B cell (primary cell): ENCODE measurements around the gene JSRP1. TPM values are rescaled to one million over a fixed set of nuclear protein-coding genes. Genes with fewer than 3 reads are reported as not detected.
A peak's percentile ranks its signal among the peaks of the same experiment; 100 is the strongest.

ENCODE experiments used
- ATAC-seq: fragments of 200-7000 bp; cut with Tn5 transposase; one replicate; pipeline ENCODE4 v1.10.0; 2021; ENCODE audit warnings: low read depth, mild to moderate bottlenecking, moderate number of reproducible peaks, moderate library complexity
- CTCF ChIA-PET: fragments of 350-600 bp; sonication (Branson Sonifier 250); formaldehyde crosslinking; loops from one replicate; lab custom pipeline; 2021; ENCODE audit warnings: antibody characterized with exemption, inconsistent platforms; lab: Charles Lee
- POLR2A ChIA-PET: fragments of 350-600 bp; sonication (Branson Sonifier 250); formaldehyde crosslinking; loops from one replicate; lab custom pipeline; 2021; ENCODE audit warnings: antibody characterized with exemption; lab: Charles Lee
- DNase-seq: peaks from one replicate; pipeline ENCODE4 v3.0.0; 2013
- H2AFZ ChIP-seq: 2 replicates; pipeline ENCODE4 v1.6.1; 2012; ENCODE audit warnings: mild to moderate bottlenecking, low read depth, low read length; ENCODE audit not compliant: insufficient read depth, poor library complexity, severe bottlenecking
- H3K27ac ChIP-seq, 2 donors: 1 replicate in 1 of 2; 2 replicates in 1 of 2; pipeline ENCODE4 v1.5.1; 2012 to 2013; ENCODE audit warnings: low read length in 2 of 2, mild to moderate bottlenecking in 2 of 2, moderate library complexity in 1 of 2
- H3K27me3 ChIP-seq, 4 experiments: fragments of 200-600 bp in 1 of 4; sonication (generic) in 1 of 4; replicated peaks in 1 of 4; 1 replicate in 2 of 4; 2 replicates in 2 of 4; pipeline versions ENCODE4 v1.6.1 to v1.7.0; 2013 to 2016; ENCODE audit warnings: low read length in 3 of 4, mild to moderate bottlenecking in 2 of 4, mixed read lengths in 1 of 4, moderate library complexity in 1 of 4; ENCODE audit not compliant: insufficient read depth in 4 of 4, control insufficient read depth in 3 of 4; ENCODE audit errors: control extremely low read depth in 1 of 4
- H3K36me3 ChIP-seq, 2 experiments: replicated peaks in 1 of 2; 1 replicate in 1 of 2; 2 replicates in 1 of 2; pipeline versions ENCODE4 v1.6.1 to v1.7.1; 2013; ENCODE audit warnings: low read length in 1 of 2; ENCODE audit not compliant: insufficient read depth in 2 of 2, control insufficient read depth in 1 of 2; ENCODE audit errors: control extremely low read depth in 1 of 2, extremely low read depth in 1 of 2
- H3K4me1 ChIP-seq, 2 donors: fragments of 200-600 bp in 1 of 2; sonication (generic) in 1 of 2; 1 replicate in 1 of 2; 2 replicates in 1 of 2; pipeline versions ENCODE4 v1.5.1 to v1.6.1; 2013 to 2017; ENCODE audit warnings: low read length in 2 of 2; ENCODE audit not compliant: control insufficient read depth in 2 of 2, insufficient read depth in 2 of 2
- H3K4me2 ChIP-seq: replicated peaks from 2 replicates; pipeline ENCODE3; 2012; ENCODE audit warnings: mild to moderate bottlenecking, low read depth, low read length; ENCODE audit not compliant: poor library complexity, severe bottlenecking
- H3K4me3 ChIP-seq, 5 experiments: fragments of 200-600 bp in 1 of 5; sonication (generic) in 1 of 5; 1 replicate in 3 of 5; 2 replicates in 2 of 5; pipeline versions ENCODE4 v1.5.1 to v1.7.0; 2011 to 2016; ENCODE audit warnings: low read length in 4 of 5, mild to moderate bottlenecking in 4 of 5, low read depth in 2 of 5, control low read depth in 1 of 5, moderate library complexity in 1 of 5; ENCODE audit not compliant: insufficient read depth in 1 of 5; ENCODE audit errors: control extremely low read depth in 1 of 5, extremely low read depth in 1 of 5
- H3K79me2 ChIP-seq: fragments of 200-600 bp; sonication (generic); one replicate; pipeline ENCODE4 v1.6.0; 2016; ENCODE audit warnings: low read length; ENCODE audit not compliant: control insufficient read depth, insufficient read depth
- H3K9ac ChIP-seq: fragments of 200-600 bp; sonication (generic); 2 replicates; pipeline ENCODE4 v1.6.1; 2017; ENCODE audit warnings: mild to moderate bottlenecking, low read length, moderate library complexity
- H3K9me3 ChIP-seq, 3 donors: one replicate each; pipeline versions ENCODE4 v1.6.1 to v1.7.1; 2013; ENCODE audit warnings: low read length in 2 of 3; ENCODE audit not compliant: control insufficient read depth in 2 of 3, insufficient read depth in 1 of 3; ENCODE audit errors: control extremely low read depth in 1 of 3
- H4K20me1 ChIP-seq: 2 replicates; pipeline ENCODE4 v1.6.0; 2012; ENCODE audit warnings: mild to moderate bottlenecking, low read length; ENCODE audit not compliant: insufficient read depth, control insufficient read depth, poor library complexity, severe bottlenecking
- H3K27ac Mint-ChIP-seq: one replicate; pipeline ENCODE4 v1.8.0; 2021; ENCODE audit warnings: mixed read lengths
- H3K27me3 Mint-ChIP-seq: one replicate; pipeline ENCODE4 v1.8.0; 2021; ENCODE audit warnings: mixed read lengths
- H3K4me1 Mint-ChIP-seq: one replicate; pipeline ENCODE4 v1.8.0; 2021; ENCODE audit warnings: mixed read lengths
- H3K4me3 Mint-ChIP-seq: one replicate; pipeline ENCODE4 v1.8.0; 2021; ENCODE audit warnings: mixed read lengths
- H3K9me3 Mint-ChIP-seq: one replicate; pipeline ENCODE4 v1.8.0; 2022; ENCODE audit warnings: mixed read lengths; ENCODE audit not compliant: insufficient read depth
- CTCF ChIP-seq: fragments of 200-600 bp; IDR thresholded peaks from one replicate; pipeline ENCODE4 v1.8.0; 2022; ENCODE audit warnings: antibody characterized with exemption, mild to moderate bottlenecking
- EZH2 ChIP-seq: IDR thresholded peaks from 2 replicates; pipeline ENCODE4 v1.6.1; 2012; ENCODE audit warnings: borderline replicate concordance, low read depth, mild to moderate bottlenecking, moderate library complexity, low read length; ENCODE audit not compliant: insufficient read depth, poor library complexity, severe bottlenecking
- WGBS: methylation state at CpG from one replicate; pipeline ENCODE4 v1.1.5; 2013; ENCODE audit warnings: missing lambda C conversion rate; ENCODE audit not compliant: insufficient coverage; 5-methylcytosine and 5-hydroxymethylcytosine counted together
- intact Hi-C: fragments of 100-400 bp; cut with micrococcal nuclease; formaldehyde crosslinking; loops from one replicate; pipeline ENCODE4 v1.10.0; 2022
- polyA plus RNA-seq: library from polyadenylated mRNA; depleted of rRNA; stranded (reverse); fragments of >200 nt; gene quantifications from 2 replicates; pipeline ENCODE4 v1.2.3, GENCODE V29; 2012
- total RNA-seq, 2 donors: library from RNA; stranded (reverse); fragments of 120-200 nt in 1 of 2; gene quantifications; 1 replicate in 1 of 2; 2 replicates in 1 of 2; pipeline versions ENCODE4 v1.2.3 to v1.2.4, GENCODE V29; 2013 to 2022

The JSRP1 gene
- total and polyA plus RNA-seq, 2 donors (not counting 1 experiment from before 2014, with no cell fraction given), result 2.1 to 3.0 TPM

GRCh38 chr19:2232286-2233151 lies 23.7 kb downstream of the JSRP1 start:
- intact Hi-C loops, result no loop called here
- Histone ChIP-seq H3K27ac (peak overlapping the region in 1 of 2 donors; percentile 26), H3K4me1 (peaks cover 14 to 38% of the 10 kb centered on the region in 2 donors), H3K4me3 (no peak overlapping the region), H3K9ac (no peak overlapping the region), H3K9me3 (no peaks in the 10 kb centered on the region), H2AFZ (no peak overlapping the region), H3K4me2 (no peak overlapping the region), H3K27me3 (no peaks in the 10 kb centered on the region), H3K36me3 (peaks cover 0 to 55% of the 10 kb centered on the region in 2 experiments), H3K79me2 (peaks cover 72% of the 10 kb centered on the region), H4K20me1 (peaks cover 78% of the 10 kb centered on the region)
- no peaks in the 10 kb centered on the region for H3K27me3 Mint-ChIP-seq
- DNase-seq (no peak), ATAC-seq (no peak)
- H3K9me3 Mint-ChIP-seq, result no peaks in the 10 kb centered on the region
- H3K4me1 Mint-ChIP-seq, result peaks cover 32% of the 10 kb centered on the region
- WGBS, result 95% methylated on average over 26 of the region's 30 CpGs
- H3K27ac Mint-ChIP-seq, result peak overlapping the region; percentile 63
- no peak for TF ChIP-seq EZH2
- no peak for TF ChIP-seq CTCF
- CTCF ChIA-PET, result no interaction called here
- H3K4me3 Mint-ChIP-seq, result no peak overlapping the region
- POLR2A ChIA-PET, result interaction anchor here (0.6 kb wide), 1 partner anchor 32 kb away, joined by 8 read pairs; no protein-coding TSS in a partner anchor
